GM12878 (cell line): ENCODE results near the gene YPEL4. TPM values are rescaled to one million over a fixed set of nuclear protein-coding genes. Genes with fewer than 3 reads are reported as not detected.

Experiments
- ATAC-seq: fragments of 200-7000 bp; cut with Tn5 transposase; 3 replicates; pipeline ENCODE4 v1.9.1; 2020; ENCODE audit warnings: mild to moderate bottlenecking, moderate library complexity
- BruUV-seq: library from RNA; stranded (reverse); fragments of 400-500 nt; replicated peaks from 2 replicates; lab custom pipeline; 2021; lab: Mats Ljungman, UMichigan
- CTCF ChIA-PET: fragments of 300-600 bp; sonication (Branson Sonifier 250); formaldehyde crosslinking; extraction: SDS; loops from one replicate; lab custom pipeline; 2021; ENCODE audit warnings: inconsistent platforms; lab: Yijun Ruan, JAX
- POLR2A ChIA-PET: fragments of 350-600 bp; formaldehyde crosslinking; extraction: SDS; loops from one replicate; lab custom pipeline; 2021; ENCODE audit warnings: inconsistent platforms; lab: Charles Lee
- RAD21 ChIA-PET: fragments of 300-600 bp; sonication (Branson Sonifier 250); formaldehyde crosslinking; loops from one replicate; lab custom pipeline; 2023; ENCODE audit warnings: antibody characterized with exemption; ENCODE audit not compliant: unreplicated experiment; lab: Charles Lee
- SMC1A ChIA-PET: fragments of 300-600 bp; sonication (Branson Sonifier 250); formaldehyde crosslinking; loops from one replicate; lab custom pipeline; 2023; ENCODE audit not compliant: unreplicated experiment, uncharacterized antibody; lab: Charles Lee
- DNase-seq: peaks from one replicate; pipeline ENCODE4 v3.0.0-alpha.2; 2011; ENCODE audit warnings: low read depth, low spot score
- FAIRE-seq: peaks from 3 replicates; lab custom pipeline; 2011; peaks lifted over from hg19 to GRCh38; lab: Jason Lieb, UNC
- H2AFZ ChIP-seq: 2 replicates; pipeline ENCODE4 v1.6.0; 2011; ENCODE audit warnings: low read depth, low read length, control low read depth; ENCODE audit not compliant: control insufficient read depth
- H3K27ac ChIP-seq: 2 replicates; pipeline ENCODE4 v1.5.1; 2011; ENCODE audit warnings: control low read depth; ENCODE audit not compliant: control insufficient read depth, insufficient read depth
- H3K27me3 ChIP-seq, 2 experiments: replicated peaks in 1 of 2; 2 replicates each; pipeline versions ENCODE4 v1.6.0 to v1.6.1; 2011; ENCODE audit warnings: low read length in 1 of 2; ENCODE audit not compliant: control insufficient read depth in 2 of 2, insufficient read depth in 2 of 2
- H3K36me3 ChIP-seq, 2 experiments: 2 replicates each; pipeline ENCODE4 v1.5.1; 2011; ENCODE audit warnings: low read length in 1 of 2; ENCODE audit not compliant: control insufficient read depth in 2 of 2, insufficient read depth in 2 of 2
- H3K4me1 ChIP-seq: 2 replicates; pipeline ENCODE4 v1.6.1; 2011; ENCODE audit warnings: mild to moderate bottlenecking, low read length, moderate library complexity, mixed read lengths; ENCODE audit not compliant: control insufficient read depth, insufficient read depth
- H3K4me2 ChIP-seq: 2 replicates; pipeline ENCODE4 v1.6.0; 2011; ENCODE audit warnings: control low read depth; ENCODE audit not compliant: control insufficient read depth, insufficient read depth
- H3K4me3 ChIP-seq: fragments of 200-600 bp; sonication (generic); 2 replicates; pipeline ENCODE4 v1.5.1; 2016
- H3K79me2 ChIP-seq: 2 replicates; pipeline ENCODE4 v1.6.0; 2011; ENCODE audit warnings: low read length; ENCODE audit not compliant: control insufficient read depth, insufficient read depth
- H3K9ac ChIP-seq: 2 replicates; pipeline ENCODE4 v1.8.0; 2011; ENCODE audit warnings: low read length, control low read depth, mixed read lengths; ENCODE audit not compliant: control insufficient read depth, insufficient read depth
- H3K9me3 ChIP-seq: replicated peaks from 3 replicates; pipeline ENCODE4 v1.5.1; 2011; ENCODE audit warnings: mild to moderate bottlenecking, low read length; ENCODE audit not compliant: control insufficient read depth, insufficient read depth
- H4K20me1 ChIP-seq: 2 replicates; pipeline ENCODE4 v1.6.0; 2011; ENCODE audit not compliant: control insufficient read depth, insufficient read depth
- E4F1 ChIP-seq: fragments of 450-650 bp; IDR thresholded peaks from 2 replicates; pipeline ENCODE4 v1.6.1; 2018; ENCODE audit warnings: borderline replicate concordance, mild to moderate bottlenecking; ENCODE audit not compliant: partially characterized antibody
- FOS ChIP-seq: IDR thresholded peaks from 3 replicates; pipeline ENCODE4 v1.6.1; 2011; ENCODE audit warnings: borderline replicate concordance; ENCODE audit not compliant: insufficient read length; ENCODE audit errors: extremely low read depth
- FOXK2 ChIP-seq: fragments of 450-650 bp; IDR thresholded peaks from 2 replicates; pipeline ENCODE4 v1.6.1; 2017; ENCODE audit warnings: mild to moderate bottlenecking, moderate library complexity
- HCFC1 ChIP-seq: fragments of 150-350 bp; IDR thresholded peaks from 2 replicates; pipeline ENCODE4 v1.6.1; 2014; ENCODE audit warnings: low read length
- KDM1A ChIP-seq: fragments of 200-600 bp; sonication (generic); IDR thresholded peaks from 2 replicates; pipeline ENCODE4 v1.6.1; 2016; ENCODE audit warnings: borderline replicate concordance
- KLF5 ChIP-seq: fragments of 450-650 bp; IDR thresholded peaks from 2 replicates; pipeline ENCODE4 v1.6.1; 2014; ENCODE audit warnings: mild to moderate bottlenecking; ENCODE audit not compliant: partially characterized antibody
- NR2C1 ChIP-seq: fragments of 450-650 bp; IDR thresholded peaks from 2 replicates; pipeline ENCODE4 v1.6.1; 2017; ENCODE audit warnings: antibody characterized with exemption, mild to moderate bottlenecking, moderate library complexity
- RB1 ChIP-seq: fragments of 450-650 bp; formaldehyde crosslinking; IDR thresholded peaks from 2 replicates; pipeline ENCODE4 v1.6.1; 2017; ENCODE audit warnings: mild to moderate bottlenecking, borderline replicate concordance
- SIN3A ChIP-seq: IDR thresholded peaks from 2 replicates; pipeline ENCODE4 v1.6.1; 2012; ENCODE audit warnings: low read depth, low read length, improper control_type of control experiment
- SREBF2 ChIP-seq: IDR thresholded peaks from 2 replicates; pipeline ENCODE4 v1.6.1; 2012; ENCODE audit warnings: mild to moderate bottlenecking, low read length
- YBX1 ChIP-seq: fragments of 450-650 bp; IDR thresholded peaks from 2 replicates; pipeline ENCODE4 v1.6.1; 2016; ENCODE audit warnings: antibody characterized with exemption
- ZNF24 ChIP-seq: fragments of 450-650 bp; IDR thresholded peaks from 2 replicates; pipeline ENCODE4 v1.6.1; 2017; ENCODE audit warnings: antibody characterized with exemption, mild to moderate bottlenecking
- ZNF384 ChIP-seq: IDR thresholded peaks from 2 replicates; pipeline ENCODE4 v1.6.1; 2012; ENCODE audit warnings: low read depth, mild to moderate bottlenecking, low read length, improper control_type of control experiment, borderline replicate concordance
- ZNF622 ChIP-seq: fragments of 450-650 bp; IDR thresholded peaks from 2 replicates; pipeline ENCODE4 v1.6.1; 2017; ENCODE audit warnings: mild to moderate bottlenecking, inconsistent platforms
- WGBS: methylation state at CpG from one replicate; pipeline ENCODE4 v1.1.6; 2016; ENCODE audit warnings: low lambda C conversion rate; ENCODE audit not compliant: insufficient replicate concordance, insufficient coverage; ENCODE audit errors: missing lambda C conversion rate; 5-methylcytosine and 5-hydroxymethylcytosine counted together
- in situ Hi-C: fragments of 300-500 bp; cut with MboI; formaldehyde crosslinking; loops from 9 replicates; pipeline ENCODE4 v1.14.3; 2018; ENCODE audit warnings: mixed read lengths
- intact Hi-C: fragments of 100-400 bp; cut with micrococcal nuclease; formaldehyde crosslinking; loops from one replicate; pipeline ENCODE4 v1.14.2; 2022; ENCODE audit not compliant: unreplicated experiment
- polyA plus RNA-seq, 11 experiments: library from polyadenylated mRNA; depleted of rRNA in 4 of 11; unstranded in 6 of 11; stranded (reverse) in 5 of 11; fragments of >200 nt; fragmentation: Nextera tagmentation in 4 of 11; fragmentation: Illumina TruSeq in 1 of 11; extraction: Ambion mirVana in 4 of 11; extraction: Trizol in 1 of 11; gene quantifications; 1 replicate in 1 of 11; 2 replicates in 10 of 11; pipeline versions ENCODE4 v1.2.1 to v1.2.3, GENCODE V29; 2011 to 2016; ENCODE audit warnings: inconsistent platforms in 2 of 11, missing spikeins in 2 of 11, low read depth in 1 of 11
- total RNA-seq, 4 experiments: library from RNA; depleted of rRNA in 3 of 4; stranded (reverse); fragments of >200 nt in 3 of 4; fragmentation: Illumina TruSeq in 1 of 4; extraction: Trizol in 1 of 4; gene quantifications; 2 replicates each; pipeline versions ENCODE4 v1.2.1 to v1.2.3, GENCODE V29; 2013 to 2021
- TF ChIP-seq, protein P1 (sequence below): fragments of 150-350 bp; IDR thresholded peaks from 2 replicates; pipeline ENCODE4 v1.6.1; 2014; ENCODE audit warnings: mild to moderate bottlenecking, low read depth, low read length

YPEL4 gene
- total and polyA plus RNA-seq, 10 of the 15 experiments (the other 5 are each of a cell fraction or from before 2014, with no cell fraction given), result 0.07 to 0.50 (median 0.13) TPM; not detected in 5

- DNase-seq (peak; percentile 99), ATAC-seq (peak; percentile 91), FAIRE-seq (peak; percentile 94)
- H3K79me2 ChIP-seq, result peaks cover 49% of the 10 kb centered on the region
- SMC1A ChIA-PET, result interaction anchor here (1.5 to 1.6 kb wide), 2 partner anchors 11 to 131 kb away, joined by 5 to 14 read pairs; partner anchors contain the start of gene CLP1
- H3K9ac ChIP-seq, result peak within 1 kb of the TSS; percentile 89
- POLR2A ChIA-PET, result interaction anchor here (1.7 to 2.3 kb wide), 2 partner anchors 10 to 74 kb away, joined by 5 to 7 read pairs; partner anchors contain the start of genes CLP1 and SELENOH
- H4K20me1 ChIP-seq, result peaks cover 3% of the 10 kb centered on the region; the same call in 1 of the 2 replicates
- CTCF ChIA-PET, result interaction anchor here (0.6 to 4.3 kb wide), 2 partner anchors 10 to 133 kb away, joined by 3 to 28 read pairs; partner anchors contain the start of gene CLP1
- H2AFZ ChIP-seq, result peak within 1 kb of the TSS; percentile 95
- intact Hi-C loops (loop anchor here (1.0 to 5.0 kb wide), 6 partner anchors 11 to 1889 kb away; partner anchors contain the start of genes CLP1, MED19, SELENOH and TMX2), in situ Hi-C loops (loop anchor here (10.0 kb wide), 1 partner anchor 857 kb away; no protein-coding TSS in a partner anchor)
- WGBS, result under 1% methylated on average over 83 of the region's 96 CpGs
- H3K36me3 ChIP-seq, result peaks cover 1 to 6% of the 10 kb centered on the region in 2 experiments
- H3K4me2 ChIP-seq, result peak within 1 kb of the TSS; percentile 87
- H3K4me1 ChIP-seq, result peaks cover 7% of the 10 kb centered on the region
- no peaks in the 10 kb centered on the region for H3K27me3 ChIP-seq
- H3K4me3 ChIP-seq, result peak within 1 kb of the TSS; percentile 90
- H3K27ac ChIP-seq, result peak within 1 kb of the TSS; percentile 99
- H3K9me3 ChIP-seq, result no peaks in the 10 kb centered on the region
- RAD21 ChIA-PET, result interaction anchor here (1.1 to 4.8 kb wide), 2 partner anchors 10 to 132 kb away, joined by 3 to 22 read pairs; partner anchors contain the start of gene CLP1
- no TSS peak for BruUV-seq
- TF ChIP-seq YBX1, result no peak
- TF ChIP-seq RB1, result peak; percentile 38; the same call in 1 of the 2 replicates
- TF ChIP-seq FOXK2, result no peak
- TF ChIP-seq SIN3A, result peak; percentile 68
- no peak for TF ChIP-seq ZNF622
- TF ChIP-seq ZNF384, result no peak
- no peak for TF ChIP-seq ZNF24
- no peak for TF ChIP-seq FOS
- TF ChIP-seq KDM1A, result no peak
- no peak for TF ChIP-seq HCFC1
- TF ChIP-seq E4F1, result no peak
- peak; percentile 57 for TF ChIP-seq NR2C1
- TF ChIP-seq, protein P1, sequence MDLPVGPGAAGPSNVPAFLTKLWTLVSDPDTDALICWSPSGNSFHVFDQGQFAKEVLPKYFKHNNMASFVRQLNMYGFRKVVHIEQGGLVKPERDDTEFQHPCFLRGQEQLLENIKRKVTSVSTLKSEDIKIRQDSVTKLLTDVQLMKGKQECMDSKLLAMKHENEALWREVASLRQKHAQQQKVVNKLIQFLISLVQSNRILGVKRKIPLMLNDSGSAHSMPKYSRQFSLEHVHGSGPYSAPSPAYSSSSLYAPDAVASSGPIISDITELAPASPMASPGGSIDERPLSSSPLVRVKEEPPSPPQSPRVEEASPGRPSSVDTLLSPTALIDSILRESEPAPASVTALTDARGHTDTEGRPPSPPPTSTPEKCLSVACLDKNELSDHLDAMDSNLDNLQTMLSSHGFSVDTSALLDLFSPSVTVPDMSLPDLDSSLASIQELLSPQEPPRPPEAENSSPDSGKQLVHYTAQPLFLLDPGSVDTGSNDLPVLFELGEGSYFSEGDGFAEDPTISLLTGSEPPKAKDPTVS, result no peak
- TF ChIP-seq SREBF2, result no peak
- no peak for TF ChIP-seq KLF5
These were observed 18.2 kb upstream of the YPEL4 start, which contains the start of gene ZDHHC5 for GRCh38 chr11:57667736-57668433. Gene ZDHHC5 (plus strand): TSS chr11:57668114. CDS start chr11:57673091, 4,977 bp downstream.
